IPS DF 4.7 (cell line): ENCODE results near the gene NINJ2.
"Not testable (repeated sequence)": the region's sequence is repeated elsewhere in the genome, so short reads cannot be mapped to it uniquely, and the experiment has no call there.

Experiments used
- DNase-seq: peaks from one replicate; pipeline ENCODE4 v3.0.0-alpha.2; 2013; ENCODE audit warnings: low spot score; ENCODE audit errors: extremely low read depth

The NINJ2 gene

GRCh38 chr12:663293-663871 is at the start of gene NINJ2:
Gene NINJ2, minus strand, starts transcription at chr12:663445. Its CDS starts 85 bp downstream, at chr12:663360.
- no peak for DNase-seq

- no peak for DNase-seq
Measured at GRCh38 chr12:712172-712863, 49.1 kb upstream of the NINJ2 start.

- no peak for DNase-seq
Measured at GRCh38 chr12:709455-710020, 46.3 kb upstream of the NINJ2 start.

- DNase-seq = not testable (repeated sequence)
Measured at GRCh38 chr12:708084-708483, 44.8 kb upstream of the NINJ2 start.

GRCh38 chr12:704516-705242 is 41.4 kb upstream of the NINJ2 start:
- no peak for DNase-seq

- no peak for DNase-seq
Measured at GRCh38 chr12:701896-702539, 38.8 kb upstream of the NINJ2 start.

- DNase-seq = no peak
Measured at GRCh38 chr12:700016-700415, 36.8 kb upstream of the NINJ2 start.

GRCh38 chr12:698222-698621 is 35.0 kb upstream of the NINJ2 start:
- DNase-seq = not testable (repeated sequence)

GRCh38 chr12:697481-697880 is 34.2 kb upstream of the NINJ2 start:
- no peak for DNase-seq

GRCh38 chr12:694734-695503 is 31.7 kb upstream of the NINJ2 start:
- no peak for DNase-seq

GRCh38 chr12:693934-694533 is 30.8 kb upstream of the NINJ2 start:
- DNase-seq = no peak

- no peak for DNase-seq
Measured at GRCh38 chr12:692274-692673, 29.0 kb upstream of the NINJ2 start.

- no peak for DNase-seq
Measured at GRCh38 chr12:690466-690865, 27.2 kb upstream of the NINJ2 start.

GRCh38 chr12:685388-685787 is 22.1 kb upstream of the NINJ2 start:
- no peak for DNase-seq

GRCh38 chr12:684416-684815 is 21.2 kb upstream of the NINJ2 start:
- no peak for DNase-seq

GRCh38 chr12:681568-682256 is 18.5 kb upstream of the NINJ2 start:
- no peak for DNase-seq

- no peak for DNase-seq
Measured at GRCh38 chr12:678747-679712, 15.8 kb upstream of the NINJ2 start.

- no peak for DNase-seq
Measured at GRCh38 chr12:675562-675961, 12.3 kb upstream of the NINJ2 start.

- no peak for DNase-seq
Measured at GRCh38 chr12:674272-674781, 11.1 kb upstream of the NINJ2 start.
